GM18870 (cell line): ENCODE results near the gene TMC2.
A peak's percentile ranks its signal among the peaks of the same experiment; 100 is the strongest.
"Not testable (repeated sequence)": the region's sequence is repeated elsewhere in the genome, so short reads cannot be mapped to it uniquely, and the experiment has no call there.

Experiments used
- ATAC-seq: cut with Tn5 transposase; IDR thresholded peaks from one replicate; pipeline ENCODE4 v1.9.1; 2021; ENCODE audit warnings: moderate library complexity; ENCODE audit not compliant: unreplicated experiment

Gene TMC2, protein sequence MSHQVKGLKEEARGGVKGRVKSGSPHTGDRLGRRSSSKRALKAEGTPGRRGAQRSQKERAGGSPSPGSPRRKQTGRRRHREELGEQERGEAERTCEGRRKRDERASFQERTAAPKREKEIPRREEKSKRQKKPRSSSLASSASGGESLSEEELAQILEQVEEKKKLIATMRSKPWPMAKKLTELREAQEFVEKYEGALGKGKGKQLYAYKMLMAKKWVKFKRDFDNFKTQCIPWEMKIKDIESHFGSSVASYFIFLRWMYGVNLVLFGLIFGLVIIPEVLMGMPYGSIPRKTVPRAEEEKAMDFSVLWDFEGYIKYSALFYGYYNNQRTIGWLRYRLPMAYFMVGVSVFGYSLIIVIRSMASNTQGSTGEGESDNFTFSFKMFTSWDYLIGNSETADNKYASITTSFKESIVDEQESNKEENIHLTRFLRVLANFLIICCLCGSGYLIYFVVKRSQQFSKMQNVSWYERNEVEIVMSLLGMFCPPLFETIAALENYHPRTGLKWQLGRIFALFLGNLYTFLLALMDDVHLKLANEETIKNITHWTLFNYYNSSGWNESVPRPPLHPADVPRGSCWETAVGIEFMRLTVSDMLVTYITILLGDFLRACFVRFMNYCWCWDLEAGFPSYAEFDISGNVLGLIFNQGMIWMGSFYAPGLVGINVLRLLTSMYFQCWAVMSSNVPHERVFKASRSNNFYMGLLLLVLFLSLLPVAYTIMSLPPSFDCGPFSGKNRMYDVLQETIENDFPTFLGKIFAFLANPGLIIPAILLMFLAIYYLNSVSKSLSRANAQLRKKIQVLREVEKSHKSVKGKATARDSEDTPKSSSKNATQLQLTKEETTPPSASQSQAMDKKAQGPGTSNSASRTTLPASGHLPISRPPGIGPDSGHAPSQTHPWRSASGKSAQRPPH

DNA sequence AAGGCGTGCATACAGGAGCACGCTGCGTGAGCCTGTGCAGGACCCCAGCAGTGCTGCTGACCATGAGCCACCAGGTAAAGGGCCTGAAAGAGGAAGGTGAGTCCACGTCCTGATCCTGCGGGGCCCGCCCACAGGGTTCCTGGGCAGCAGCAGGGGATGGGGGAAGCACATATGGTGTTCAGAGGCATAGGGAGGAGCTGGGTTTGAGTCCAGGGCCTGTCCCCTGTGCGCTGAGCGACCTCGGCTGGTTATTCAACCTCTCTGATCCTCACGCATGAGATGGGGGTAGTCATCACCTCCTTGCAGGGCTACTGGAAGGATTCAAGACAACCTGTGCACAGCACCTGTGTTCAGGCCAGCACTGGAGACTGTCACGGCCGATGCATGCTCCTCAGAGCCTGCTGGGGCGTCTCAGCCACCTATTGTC is at the start of gene TMC2:
Gene TMC2 (plus strand): TSS at position 14 of the 427 bp plus-strand sequence. CDS start 49 bp downstream, at position 63.
- no peak for ATAC-seq

DNA sequence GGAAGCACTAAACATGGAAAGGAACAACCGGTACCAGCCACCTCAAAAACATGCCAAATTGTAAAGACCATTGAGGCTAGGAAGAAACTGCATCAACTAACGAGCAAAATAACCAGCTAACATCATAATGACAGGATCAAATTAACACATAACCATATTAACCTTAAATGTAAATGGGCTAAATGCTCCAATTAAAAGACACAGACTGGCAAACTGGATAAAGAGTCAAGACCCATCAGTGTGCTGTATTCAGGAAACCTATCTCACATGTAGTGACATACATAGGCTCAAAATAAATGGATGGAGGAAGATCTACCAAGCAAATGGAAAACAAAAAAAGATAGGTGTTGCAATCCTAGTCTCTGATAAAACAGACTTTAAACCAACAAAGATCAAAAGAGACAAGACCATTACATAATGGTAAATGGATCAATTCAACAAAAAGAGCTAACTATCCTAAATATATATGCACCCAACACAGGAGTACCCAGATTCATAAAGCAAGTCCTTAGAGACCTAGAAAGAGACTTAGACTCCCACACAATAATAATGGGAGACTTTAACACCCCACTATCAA is 33.5 kb upstream of the TMC2 start:
- not testable (repeated sequence) for ATAC-seq

GRCh38 chr20:2504803-2505202 is 31.6 kb upstream of the TMC2 start:
- not testable (repeated sequence) for ATAC-seq

DNA sequence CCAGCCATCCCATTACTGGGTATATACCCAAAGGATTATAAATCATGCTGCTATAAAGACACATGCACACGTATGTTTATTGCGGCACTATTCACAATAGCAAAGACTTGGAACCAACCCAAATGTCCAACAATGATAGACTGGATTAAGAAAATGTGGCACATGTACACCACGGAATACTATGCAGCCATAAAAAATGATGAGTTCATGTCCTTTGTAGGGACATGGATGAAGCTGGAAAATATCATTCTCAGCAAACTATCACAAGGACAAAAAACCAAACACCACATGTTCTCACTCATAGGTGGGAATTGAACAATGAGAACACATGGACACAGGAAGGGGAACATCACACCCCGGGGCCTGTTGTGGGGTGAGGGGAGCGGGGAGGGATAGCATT is 29.9 kb upstream of the TMC2 start:
- ATAC-seq: not testable (repeated sequence)

GRCh38 chr20:2507464-2507863 is 28.9 kb upstream of the TMC2 start:
- ATAC-seq: no peak

GRCh38 chr20:2507875-2508630 is 28.3 kb upstream of the TMC2 start:
- ATAC-seq: no peak

GRCh38 chr20:2508631-2509467 is 27.5 kb upstream of the TMC2 start, which contains the start of gene ZNF343:
TSS of gene ZNF343 (minus strand) at chr20:2508915. CDS start at chr20:2493895, 15,020 bp downstream.
- ATAC-seq: peak; percentile 84

- no peak for ATAC-seq
Measured at GRCh38 chr20:2509468-2509781, 26.9 kb upstream of the TMC2 start.

DNA sequence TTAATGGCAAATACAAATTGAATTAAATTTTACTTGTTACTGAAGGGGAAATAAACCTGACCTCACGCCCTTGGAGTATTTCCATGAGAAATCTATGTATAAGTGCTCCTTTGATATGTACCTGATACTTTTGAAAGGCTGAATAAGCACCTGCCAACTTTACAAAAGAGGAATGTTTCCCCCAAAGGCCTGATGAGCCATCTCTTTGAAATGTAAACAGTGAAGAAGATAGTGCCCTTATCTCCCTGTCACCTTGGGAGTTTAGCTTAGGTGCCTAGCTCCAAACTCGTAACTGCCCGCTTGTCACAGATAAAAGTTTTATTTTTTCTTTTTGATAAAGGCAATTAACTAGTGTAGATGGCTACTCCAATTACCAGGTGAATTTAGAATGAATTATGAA is 26.6 kb upstream of the TMC2 start:
- no peak for ATAC-seq

GRCh38 chr20:2515203-2515602 is 21.2 kb upstream of the TMC2 start:
- no peak for ATAC-seq

DNA sequence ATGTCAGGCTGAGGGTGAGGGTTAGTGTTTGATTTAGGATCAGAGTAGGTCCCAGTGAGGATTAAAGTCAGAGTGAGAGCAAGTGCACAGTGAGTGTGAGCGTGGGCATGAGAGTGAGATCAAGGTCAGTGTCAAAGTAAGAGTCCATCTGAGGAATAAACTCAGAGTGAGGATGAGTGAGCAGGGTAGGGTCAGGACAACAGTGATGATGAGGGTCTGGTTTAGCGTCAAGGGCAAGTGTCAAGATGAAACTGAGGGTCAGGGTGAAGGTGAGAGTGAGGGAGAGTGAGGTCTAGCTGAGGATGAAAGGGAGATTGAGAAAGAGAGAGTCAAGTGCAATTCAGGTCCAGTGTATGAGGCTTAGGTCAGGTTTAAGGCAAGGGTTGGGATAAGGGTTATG is 20.0 kb upstream of the TMC2 start:
- no peak for ATAC-seq

GRCh38 chr20:2518096-2518495 is 18.3 kb upstream of the TMC2 start:
- no peak for ATAC-seq

DNA sequence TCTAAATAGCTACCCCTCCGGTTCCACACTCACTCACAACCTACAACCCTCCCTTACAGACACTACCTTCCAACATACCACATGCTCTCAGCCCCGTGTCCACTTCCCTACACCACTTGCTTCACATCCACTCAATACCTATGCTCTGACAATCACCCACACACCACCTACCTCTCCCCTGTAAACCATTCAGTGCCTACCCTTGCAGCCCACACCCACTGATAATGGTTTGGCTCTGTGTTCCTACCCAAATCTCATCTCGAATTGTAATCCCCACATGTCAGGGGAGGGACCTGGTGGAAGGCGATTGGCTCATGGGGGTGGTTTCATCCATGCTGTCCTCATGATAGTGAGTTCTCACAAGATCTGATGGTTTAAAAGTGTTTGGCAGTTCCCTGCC is 17.8 kb upstream of the TMC2 start:
- ATAC-seq: no peak

- no peak for ATAC-seq
Measured at GRCh38 chr20:2519115-2519809, 17.1 kb upstream of the TMC2 start.

DNA sequence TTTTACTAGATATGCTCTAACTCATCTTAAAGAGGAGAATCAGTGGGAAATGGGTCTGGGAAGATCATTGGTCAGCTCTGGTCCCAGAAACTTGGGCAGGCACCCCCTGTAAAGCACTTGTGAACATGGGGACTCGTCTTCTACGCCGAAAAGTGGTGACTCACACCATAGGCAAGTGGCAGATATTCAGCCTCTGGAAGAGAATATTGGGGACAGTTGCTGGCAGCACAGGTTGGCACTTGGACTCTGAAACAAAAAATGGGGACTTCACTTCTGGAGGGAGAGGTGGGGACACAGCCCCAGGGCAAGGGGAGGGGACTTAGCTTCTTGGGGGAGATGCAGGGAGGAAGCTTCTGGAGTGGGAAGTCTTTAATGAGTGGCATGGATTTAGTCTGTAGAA is 15.8 kb upstream of the TMC2 start:
- ATAC-seq: no peak

- ATAC-seq: no peak
Measured at GRCh38 chr20:2521369-2522305, 14.7 kb upstream of the TMC2 start.

DNA sequence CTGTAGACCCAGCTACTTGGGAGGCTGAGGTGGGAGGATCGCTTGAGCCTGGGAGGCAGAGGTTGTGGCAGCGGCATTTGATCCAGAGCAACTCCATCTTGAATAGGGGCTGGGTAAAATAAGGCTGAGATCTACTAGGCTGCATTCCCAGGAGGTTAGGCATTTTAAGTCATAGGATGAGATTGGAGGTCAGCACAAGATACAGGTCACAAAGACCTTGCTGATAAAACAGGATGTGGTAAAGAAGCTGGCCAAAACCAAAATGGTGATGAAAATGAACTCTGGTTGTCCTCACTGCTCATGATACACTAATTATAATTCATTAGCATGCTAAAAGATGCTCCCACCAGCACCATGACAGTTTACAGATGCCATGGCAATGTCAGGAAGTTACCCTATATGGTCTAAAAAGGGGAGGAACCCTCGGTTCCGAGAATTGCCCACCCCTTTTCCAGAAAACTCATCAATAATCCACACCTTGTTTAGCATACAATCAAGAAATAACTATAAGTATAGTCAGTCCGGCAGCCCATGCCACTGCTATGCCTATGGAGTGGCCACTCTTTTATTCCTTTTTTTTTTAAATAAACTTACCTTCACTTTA is 13.4 kb upstream of the TMC2 start:
- ATAC-seq: not testable (repeated sequence)
